NCI-H2029 (cell line): ENCODE measurements around the gene NUDT8.
"Not testable (repeated sequence)": the region's sequence is repeated elsewhere in the genome, so short reads cannot be mapped to it uniquely, and the experiment has no call there.

Experiments
- DNase-seq: peaks from one replicate; lab custom pipeline; 2025; lab: John Stamatoyannopoulos, UW

Gene NUDT8

DNA sequence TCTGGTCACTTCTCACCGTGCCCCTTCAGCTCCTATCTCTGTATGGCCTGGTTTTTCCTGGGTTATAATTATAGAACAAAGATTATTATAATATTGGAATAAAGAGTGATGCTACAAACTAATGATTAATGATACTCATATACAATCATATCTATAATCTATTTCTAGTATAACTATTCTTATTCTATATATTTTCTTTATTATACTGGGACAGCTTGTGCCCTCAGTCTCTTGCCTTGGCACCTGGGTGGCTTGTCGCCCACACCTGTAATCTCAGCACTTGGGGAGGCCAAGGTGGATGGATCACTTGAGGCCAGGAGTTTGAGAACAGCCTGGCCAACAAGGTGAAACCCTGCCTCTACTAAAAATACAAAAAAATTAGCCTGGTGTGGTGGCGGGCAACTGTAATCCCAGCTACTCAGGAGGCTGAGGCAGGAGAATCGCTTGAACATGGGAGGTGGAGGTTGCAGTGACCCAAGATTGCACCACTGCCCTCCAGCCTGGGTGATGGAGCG is 30.0 kb upstream of the NUDT8 start:
- DNase-seq = not testable (repeated sequence)

DNA sequence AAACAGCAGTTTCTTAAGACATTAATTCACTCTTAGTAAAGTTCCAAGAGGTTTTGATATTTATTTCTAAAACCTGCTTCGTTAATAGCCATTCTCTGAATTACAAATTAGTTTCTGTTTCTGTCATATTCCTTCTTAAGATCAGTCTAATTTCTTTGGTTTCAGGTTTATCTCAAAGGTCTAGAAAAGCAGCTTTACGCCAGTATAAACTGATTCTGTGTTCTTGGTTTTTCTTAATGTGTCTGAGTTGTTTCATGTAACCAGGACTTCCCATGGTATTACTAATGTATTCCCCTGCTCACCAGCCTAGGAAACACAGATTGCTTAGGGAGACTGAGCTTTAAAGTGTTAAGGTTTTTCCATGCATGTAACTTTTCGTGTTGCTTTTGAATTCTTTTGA is 27.6 kb upstream of the NUDT8 start:
- no peak for DNase-seq

DNA sequence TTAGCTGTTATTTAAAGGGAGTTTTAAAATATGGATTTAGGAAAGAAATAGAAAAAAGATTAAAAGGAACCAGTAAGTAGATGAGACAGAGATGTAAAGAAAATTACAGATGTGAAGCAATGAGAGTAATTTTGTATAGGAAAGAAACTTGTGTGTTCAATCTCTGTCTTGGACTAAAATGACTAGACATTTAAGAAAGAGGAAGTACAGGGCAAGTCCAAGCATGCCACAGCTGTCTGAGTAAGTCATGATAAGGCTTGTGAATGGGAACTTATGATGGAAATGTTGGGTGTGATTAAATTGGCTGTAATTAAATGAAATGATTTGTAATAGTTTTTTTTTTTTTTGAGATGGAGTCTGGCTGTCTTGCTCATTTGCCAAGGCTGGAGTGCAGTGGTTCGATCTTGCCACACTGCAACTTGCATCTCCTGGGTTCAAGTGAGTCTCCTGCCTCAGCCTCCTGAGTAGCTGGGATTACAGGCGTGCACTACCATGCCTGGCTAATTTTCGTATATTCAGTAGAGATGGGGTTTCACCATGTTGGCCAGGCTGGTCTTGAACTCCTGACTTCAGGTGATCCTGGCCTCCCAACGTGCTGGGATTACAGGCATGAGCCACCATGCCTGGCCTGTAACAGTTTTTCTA is 26.7 kb upstream of the NUDT8 start:
- no peak for DNase-seq

- DNase-seq = no peak
Measured at GRCh38 chr11:67654225-67654624, 24.5 kb upstream of the NUDT8 start.

- DNase-seq = no peak
Measured at GRCh38 chr11:67652965-67653845, 23.5 kb upstream of the NUDT8 start.

GRCh38 chr11:67651976-67652781 is 22.4 kb upstream of the NUDT8 start:
- no peak for DNase-seq

GRCh38 chr11:67649634-67650510 is 20.1 kb upstream of the NUDT8 start:
- no peak for DNase-seq

DNA sequence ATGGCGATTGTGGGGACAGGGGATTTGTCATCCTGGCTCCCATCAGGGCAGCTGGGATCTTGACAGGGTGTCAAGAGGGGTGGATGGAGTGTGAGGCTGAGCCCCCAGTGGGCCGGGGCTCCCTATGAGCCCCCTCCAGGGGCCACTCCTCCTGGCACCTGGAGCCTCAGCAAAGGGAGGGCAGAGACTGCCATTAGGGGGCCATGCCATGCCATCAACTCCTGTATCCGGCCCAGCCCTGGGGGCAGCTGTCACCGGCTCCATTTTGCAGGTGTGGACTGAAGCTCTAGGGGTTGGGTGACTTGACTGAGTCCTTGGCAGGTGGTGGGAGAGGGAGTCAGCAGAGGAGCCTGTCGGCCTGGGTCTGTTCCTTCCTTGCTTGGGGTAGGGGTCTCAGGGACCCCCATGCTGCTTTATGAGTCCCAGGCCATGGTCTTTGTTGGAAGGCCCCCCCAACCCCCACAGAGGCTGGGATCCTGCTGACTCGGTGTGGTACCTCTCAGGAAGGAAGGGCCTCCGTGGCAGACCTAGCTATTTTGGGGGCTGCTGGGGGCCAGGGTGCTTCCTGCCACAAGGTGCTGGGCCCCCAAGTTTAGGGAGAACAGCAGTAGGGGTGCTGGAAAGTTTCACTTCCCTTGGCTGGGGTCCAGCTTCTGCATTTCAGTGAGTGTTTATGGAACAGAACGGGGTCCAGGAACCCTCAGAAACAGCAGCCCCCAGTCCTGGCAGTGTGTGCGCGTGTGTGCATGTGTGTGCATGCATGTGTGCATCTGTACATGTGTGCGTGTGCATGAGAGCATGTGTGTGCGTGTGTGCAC is 19.3 kb upstream of the NUDT8 start:
- DNase-seq = no peak

- no peak for DNase-seq
Measured at GRCh38 chr11:67648140-67648795, 18.5 kb upstream of the NUDT8 start.

DNA sequence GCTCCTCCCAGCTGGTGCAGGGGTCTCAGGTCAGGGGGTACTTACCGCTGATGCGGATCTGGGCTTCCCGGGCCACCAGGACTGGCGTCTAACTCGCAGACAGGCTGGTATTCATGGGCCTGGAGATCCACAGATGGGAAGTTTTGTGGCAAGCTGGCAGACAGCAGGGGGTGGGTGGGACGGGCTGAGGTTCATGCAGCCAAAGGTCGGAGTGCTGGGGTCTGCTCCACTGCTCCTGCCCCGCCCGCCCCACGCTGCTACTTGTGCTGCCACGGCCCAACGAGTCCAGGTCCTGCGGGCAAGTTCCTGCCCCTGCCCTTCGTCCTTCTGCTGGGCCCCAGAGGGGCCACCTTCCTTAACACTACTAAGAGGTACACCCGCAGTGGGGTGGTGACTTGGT is 17.7 kb upstream of the NUDT8 start:
- no peak for DNase-seq

DNA sequence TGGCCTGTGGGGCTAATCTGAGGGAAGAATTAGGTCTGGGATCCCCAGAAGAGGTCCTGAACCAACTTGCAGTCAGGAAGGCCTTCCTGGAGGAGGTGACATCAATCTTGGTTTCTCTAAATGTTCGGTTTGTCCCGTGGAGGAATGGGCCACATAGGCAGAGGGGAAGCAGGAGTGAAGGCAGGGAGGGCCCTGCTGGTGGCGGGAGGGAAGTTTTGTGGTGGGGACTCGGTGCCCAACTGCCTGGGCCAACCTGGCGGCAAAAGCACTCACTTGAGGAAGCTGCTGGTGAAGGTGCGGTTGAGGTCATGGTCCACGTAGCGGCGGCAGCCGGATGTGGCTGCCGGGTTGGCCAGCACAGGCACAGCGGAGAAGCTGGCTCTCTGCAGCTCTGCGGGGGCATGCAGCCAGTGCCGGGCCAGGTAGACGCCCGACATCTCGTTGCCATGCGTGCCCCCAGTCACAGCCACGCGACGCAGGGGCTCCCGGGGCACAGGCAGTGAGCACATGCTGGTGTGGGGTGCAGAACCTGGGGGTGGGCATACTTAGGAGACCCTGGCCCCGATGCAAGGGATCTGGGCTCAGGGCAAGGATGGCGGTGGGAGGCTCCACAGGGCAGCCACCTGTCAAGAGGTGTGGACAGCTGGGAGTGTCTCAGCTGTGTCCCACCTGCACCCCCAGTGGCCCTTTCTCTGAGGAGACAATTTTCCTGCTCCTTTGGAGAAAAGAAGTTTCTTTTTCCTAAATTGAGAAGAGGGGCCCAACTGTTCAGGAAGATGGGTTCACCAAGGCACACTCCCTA is 17.0 kb upstream of the NUDT8 start:
- no peak for DNase-seq

DNA sequence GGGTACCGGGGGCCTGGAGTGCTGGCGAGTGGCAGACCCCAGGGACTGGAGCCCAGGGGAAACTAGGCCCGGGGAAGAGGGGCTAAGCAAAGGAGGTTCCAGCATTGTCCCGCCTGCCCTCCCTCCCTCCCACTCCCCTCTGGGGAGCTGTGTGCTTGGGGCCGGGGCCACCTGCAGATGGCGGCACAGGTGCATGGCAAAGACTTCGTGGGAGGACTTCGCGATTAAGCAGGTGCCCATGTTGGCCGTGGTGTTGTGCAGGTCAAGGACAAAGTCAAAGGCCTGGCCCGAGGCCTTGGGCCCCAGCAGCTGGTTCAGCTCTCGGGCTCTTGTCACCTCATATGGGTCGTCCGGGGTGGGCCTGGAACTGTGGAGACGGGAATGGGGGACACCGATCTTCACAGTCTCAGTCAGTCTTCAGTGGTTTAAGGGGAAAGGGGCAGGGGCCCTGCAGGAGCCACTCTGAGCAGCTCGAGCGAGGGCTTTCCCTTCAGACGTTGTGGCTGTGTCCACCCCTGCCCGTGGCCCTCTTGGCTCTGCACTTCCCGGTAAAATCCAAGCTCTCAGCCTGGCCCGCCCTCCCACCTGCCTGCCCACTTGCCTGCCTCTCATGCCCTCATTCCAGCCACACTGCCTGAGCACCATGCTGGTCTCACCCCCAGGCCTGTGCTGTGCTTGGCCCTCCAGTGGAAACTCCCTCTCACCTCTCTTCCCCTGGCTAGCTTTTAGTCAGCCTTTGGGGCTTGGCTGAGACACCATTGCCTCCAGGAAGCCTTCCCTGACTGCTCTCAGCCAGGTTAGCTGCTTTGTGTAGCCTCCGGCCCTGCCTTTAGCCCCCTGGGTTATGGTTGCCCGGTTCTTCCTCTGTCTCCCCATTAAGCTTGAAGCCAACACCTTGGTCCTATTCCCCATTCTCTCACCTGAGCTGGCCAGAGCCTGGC is 16.1 kb upstream of the NUDT8 start:
- DNase-seq = no peak

- DNase-seq = no peak
Measured at GRCh38 chr11:67644472-67645418, 15.0 kb upstream of the NUDT8 start.

DNA sequence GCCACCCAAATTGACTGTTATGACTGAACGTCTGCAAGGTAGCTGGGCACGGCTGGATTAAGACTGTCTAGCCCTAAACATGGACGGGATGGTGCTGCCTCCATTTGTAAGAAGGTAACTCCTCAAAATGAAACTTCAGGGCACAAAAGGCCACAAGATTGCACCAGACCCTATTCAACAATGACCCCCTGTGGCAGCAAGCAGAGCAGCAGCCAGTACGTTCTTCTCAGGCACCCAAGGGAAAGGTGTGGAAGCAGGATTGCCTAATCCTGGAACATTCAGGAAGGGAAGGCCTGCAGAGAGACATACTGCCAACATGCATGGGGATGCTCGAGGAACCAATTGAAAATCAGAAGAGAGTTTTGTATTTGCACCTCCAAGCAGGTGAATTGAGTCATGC is 14.3 kb upstream of the NUDT8 start:
- DNase-seq = no peak

DNA sequence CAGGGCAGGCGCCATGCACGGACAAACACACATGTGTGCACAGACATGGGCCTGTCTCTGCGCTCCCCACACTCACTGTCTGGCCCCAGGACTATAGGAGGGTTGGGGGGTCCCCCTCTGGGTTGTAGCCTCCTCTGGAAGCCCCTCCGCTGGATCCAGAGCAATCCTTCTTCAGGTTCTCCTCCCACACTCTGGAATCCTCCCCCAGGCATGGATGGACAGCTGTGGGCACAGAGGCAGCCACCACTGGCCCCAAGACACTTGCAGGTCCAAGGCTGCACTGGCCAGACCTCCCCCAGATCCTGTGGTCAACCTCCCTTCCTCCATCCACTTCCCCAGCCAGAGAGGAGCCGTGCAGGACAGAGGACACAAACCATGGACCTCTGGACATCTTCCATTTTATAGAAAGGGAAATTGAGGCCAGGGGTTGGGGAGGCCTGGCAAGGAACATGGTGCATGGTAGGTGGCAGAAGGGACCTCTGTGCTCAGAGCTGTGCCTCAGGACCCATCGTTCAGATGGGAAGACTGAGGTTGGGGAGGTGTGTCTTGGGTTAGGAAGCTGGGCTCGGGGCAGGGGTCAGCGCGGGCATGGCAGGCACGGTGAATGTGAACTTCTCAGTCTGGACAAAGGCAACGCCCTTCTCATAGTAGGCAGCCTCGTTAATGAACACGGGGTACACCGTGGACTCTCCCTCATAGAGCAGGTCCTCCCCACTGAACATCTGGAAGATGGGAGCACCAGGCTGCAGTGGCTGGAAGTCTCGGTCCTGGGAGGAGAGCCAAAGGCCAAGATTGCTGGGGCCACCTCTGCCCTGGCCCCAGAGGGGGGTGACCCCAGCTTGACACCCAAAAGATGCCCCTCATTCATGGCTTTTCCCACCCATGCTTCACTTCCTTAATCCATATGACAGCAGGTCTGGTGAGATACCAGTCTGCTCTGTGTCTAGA is 12.7 kb upstream of the NUDT8 start:
- no peak for DNase-seq
